ENCODE data around the gene FLYWCH1.
A peak's percentile ranks its signal among the peaks of the same experiment; 100 is the strongest.

FLYWCH1 gene

DNA sequence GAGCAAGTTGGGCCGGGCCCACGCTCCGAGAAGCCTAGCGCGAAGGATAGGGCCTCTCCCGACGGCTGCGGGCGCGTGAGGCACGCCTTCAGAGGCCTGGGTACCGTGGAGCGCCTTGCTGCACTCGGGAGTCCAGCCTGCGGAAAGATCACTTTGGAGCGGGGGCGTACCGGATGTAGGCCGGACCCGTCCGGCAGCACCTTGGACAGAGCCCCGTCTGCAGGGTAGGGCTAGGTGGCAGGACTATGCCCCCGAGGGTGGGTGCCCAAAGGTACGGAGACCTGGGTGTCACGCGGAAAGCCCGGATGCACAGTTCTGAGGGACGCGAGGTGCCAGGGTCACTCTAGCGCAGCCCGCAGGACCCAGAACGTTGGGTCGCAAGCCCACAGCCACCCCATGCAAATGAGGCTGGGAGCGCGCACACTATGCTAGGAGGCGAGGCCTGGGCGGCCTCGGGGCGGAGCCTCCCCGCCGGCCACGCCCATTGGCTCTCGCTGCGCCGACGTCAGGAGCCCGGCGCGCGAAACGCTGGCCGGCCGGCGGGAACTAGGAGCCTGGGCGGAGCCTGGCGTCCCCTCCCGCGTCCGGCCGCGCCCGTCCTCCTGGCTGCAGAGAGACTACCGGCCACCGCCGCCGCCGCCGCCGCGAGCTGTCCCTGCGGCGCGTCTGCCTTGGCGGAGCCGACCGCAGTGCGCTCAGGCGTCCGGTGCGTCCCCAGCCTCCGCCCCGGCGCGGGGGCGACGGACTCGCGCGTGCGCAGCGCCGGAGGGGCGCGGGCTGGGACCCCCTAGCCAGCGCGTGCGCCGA is 57.2 kb downstream of the FLYWCH1 start, which contains the start of gene PAQR4:
Gene PAQR4 (plus strand): TSS at position 611 of the 807 bp plus-strand sequence. CDS start 327 bp downstream, outside the sequence.
- DNase-seq (ENCODE audit: low read depth in 2 of 2), result peak; percentile 58 to 76

DNA sequence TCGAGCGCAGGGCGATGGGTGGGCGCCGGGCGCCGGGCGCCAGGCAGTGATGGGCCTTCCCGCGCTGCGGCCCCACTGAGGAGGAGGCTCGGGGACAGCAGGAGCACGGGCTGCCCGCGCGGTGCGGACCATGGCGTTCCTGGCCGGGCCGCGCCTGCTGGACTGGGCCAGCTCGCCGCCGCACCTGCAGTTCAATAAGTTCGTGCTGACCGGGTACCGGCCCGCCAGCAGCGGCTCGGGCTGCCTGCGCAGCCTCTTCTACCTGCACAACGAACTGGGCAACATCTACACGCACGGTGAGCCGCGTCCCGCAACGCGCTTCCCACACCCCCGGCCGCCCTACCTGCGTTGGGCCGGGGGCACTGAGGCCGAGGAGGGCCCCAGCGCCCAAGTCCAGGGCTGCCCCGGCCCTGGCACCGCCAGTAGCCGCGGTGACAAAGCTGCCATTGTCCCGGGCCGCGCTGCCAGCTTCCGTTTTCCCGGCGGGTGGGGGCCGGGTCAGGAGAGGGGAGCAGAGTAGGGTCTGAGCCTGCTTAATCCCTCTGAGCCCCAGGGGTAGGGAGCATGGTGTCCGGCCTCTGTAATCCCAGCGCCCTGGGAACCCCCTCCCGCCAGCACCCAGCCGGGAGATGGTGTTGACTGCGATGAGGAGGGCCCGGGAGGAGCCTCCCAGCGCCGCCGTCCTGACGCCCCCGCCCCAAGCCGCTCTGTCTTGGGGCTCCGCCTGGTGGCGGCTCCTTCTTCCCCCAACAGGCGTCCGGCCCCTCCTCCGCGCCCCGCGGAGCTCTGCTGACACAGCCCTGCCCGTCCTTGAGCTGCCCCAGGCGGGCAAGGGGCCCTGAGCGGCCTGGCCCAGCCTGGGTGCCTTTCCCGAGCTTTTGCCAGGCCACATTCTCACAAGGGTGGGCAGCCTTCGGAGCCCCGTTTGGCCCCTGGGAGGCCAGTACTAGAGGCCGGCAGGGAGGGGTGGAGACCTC is 58.1 kb downstream of the FLYWCH1 start:
- peak; percentile 55 to 65 for DNase-seq (ENCODE audit: low read depth in 2 of 2)

DNA sequence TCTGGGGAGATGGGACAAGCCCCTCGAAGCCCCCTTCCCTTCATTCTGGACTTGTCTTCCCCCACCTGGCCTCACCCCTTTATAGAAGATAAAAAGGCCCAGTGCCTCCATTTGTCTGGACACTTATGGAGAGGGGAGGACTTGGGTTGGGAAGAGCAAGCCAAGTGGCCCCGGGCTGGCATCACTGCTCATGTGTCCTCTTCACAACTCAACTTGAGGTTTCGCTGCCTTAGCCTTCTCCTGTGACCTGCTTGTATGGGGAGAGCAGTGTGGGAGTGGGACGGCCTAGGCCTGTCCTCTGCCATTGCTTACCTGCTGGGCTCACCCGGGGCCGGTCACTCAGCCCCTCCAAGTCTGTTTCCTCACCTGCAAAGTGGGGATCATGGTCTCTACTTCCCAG is 58.8 kb downstream of the FLYWCH1 start:
- DNase-seq (ENCODE audit: low read depth in 2 of 2), result no peak

DNA sequence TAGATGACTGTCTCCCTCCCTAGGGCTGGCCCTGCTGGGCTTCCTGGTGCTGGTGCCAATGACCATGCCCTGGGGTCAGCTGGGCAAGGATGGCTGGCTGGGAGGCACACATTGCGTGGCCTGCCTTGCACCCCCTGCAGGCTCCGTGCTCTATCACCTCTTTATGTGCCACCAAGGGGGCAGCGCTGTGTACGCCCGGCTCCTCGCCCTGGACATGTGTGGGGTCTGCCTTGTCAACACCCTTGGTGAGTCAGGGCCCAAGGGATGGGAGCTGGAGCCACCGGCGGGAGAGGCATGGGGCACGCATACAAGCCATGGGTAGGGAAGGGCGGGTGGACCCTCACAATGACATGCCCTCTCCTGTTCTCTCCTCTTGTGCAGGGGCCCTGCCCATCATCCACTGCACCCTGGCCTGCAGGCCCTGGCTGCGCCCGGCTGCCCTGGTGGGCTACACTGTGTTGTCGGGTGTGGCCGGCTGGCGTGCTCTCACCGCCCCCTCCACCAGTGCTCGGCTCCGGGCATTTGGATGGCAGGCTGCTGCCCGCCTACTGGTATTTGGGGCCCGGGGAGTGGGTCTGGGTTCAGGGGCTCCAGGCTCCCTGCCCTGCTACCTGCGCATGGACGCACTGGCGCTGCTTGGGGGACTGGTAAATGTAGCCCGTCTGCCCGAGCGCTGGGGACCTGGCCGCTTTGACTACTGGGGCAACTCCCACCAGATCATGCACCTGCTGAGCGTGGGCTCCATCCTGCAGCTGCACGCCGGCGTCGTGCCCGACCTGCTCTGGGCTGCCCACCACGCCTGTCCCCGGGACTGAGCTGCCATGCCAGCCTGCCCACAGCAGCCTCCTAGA is 59.6 kb downstream of the FLYWCH1 start:
- no peak for DNase-seq (ENCODE audit: low read depth in 2 of 2)

DNA sequence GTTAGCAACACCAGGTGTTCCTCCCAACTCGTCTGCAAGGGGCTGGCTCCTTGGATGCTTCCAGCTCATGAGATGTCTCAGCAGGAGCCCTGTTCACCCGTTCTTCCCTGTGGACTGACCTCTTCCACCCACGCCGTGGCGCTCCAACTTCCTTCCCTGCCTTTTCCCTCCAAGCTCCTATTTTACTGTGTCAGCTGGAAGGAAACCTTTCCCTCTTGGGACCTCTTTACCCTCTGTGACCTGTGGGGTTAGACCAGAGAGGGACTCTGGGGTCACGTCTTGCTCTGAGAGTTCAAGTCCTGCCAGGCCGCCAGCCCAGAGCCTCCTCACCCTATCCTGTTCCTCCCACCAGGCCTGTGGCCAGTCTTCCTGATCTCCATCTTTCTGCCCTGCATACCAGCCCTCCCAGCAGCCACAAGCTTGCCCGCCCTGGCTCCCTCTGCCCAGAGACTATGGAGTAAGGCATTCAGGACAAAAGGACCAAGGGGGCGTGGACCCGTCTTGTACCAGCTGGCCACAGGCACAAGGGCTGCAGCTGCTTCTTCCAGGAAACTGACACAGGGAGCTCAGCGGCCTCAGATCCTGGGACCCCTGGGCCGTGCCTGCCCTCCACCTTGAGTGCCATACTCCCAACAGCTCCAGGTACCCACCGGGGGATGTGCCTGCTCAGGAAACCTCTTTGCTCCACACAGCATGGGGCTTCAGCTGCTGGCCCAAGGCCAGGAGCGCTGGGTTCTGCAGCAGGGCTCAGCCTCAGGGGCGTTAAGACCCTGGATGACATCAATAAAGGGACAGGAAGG is 60.5 kb downstream of the FLYWCH1 start:
- no peak for DNase-seq (ENCODE audit: low read depth in 2 of 2)

DNA sequence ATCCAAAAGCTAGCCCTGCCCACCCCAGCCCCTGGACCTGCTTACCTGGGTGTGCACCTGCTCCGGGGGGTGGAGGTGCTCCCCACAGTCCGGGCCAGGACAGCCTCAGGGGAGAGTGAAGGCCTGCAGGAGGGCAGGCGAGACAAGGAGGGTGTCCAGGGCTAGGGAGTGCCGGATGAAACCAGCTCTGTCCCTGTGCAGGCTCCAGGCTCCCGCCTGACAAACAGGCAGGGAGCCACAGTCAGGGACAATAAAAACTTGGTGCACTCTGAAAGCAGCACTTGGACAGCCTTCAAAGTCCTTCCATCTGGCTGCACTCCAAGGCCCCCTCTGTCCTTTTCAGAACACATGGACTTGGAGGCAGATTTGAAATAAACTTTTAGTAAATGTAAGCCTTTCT is 61.4 kb downstream of the FLYWCH1 start:
- no peak for DNase-seq (ENCODE audit: low read depth in 2 of 2)

DNA sequence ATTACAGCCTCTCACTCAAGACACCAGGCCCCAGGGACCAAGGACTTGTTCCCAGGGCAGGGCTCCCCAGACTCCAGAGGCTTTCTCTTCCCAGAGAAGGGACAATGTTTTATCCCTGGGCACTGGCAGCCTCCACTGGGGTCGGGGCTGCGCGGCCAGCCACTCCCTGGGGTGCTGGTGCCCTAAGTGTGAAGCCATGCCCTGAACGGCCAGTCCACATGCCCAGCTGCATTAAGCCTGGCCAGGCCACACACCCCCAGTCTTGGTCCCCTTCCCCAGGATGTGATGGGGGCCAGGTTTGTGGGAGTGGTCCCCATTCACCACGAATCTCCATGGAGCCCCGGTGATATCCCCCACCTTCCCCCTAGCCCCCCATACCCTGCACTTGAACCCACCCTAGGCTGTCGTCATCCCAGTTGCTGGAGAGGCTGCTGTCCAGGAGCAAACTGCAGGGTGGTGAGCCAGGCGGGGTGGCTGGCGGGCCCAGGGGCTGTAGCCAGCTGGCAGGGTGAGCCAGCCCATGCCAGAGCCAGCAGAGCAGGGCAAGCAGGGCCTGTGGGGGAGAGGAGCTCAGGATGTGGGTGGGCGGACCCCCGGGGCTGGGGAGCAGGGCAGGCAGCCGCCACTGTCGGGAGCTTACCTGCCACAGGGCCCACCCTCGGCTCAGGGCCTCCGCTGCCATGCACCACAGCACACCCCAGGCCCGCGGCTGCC is 62.0 kb downstream of the FLYWCH1 start:
- DNase-seq (ENCODE audit: low read depth in 2 of 2), result no peak

DNA sequence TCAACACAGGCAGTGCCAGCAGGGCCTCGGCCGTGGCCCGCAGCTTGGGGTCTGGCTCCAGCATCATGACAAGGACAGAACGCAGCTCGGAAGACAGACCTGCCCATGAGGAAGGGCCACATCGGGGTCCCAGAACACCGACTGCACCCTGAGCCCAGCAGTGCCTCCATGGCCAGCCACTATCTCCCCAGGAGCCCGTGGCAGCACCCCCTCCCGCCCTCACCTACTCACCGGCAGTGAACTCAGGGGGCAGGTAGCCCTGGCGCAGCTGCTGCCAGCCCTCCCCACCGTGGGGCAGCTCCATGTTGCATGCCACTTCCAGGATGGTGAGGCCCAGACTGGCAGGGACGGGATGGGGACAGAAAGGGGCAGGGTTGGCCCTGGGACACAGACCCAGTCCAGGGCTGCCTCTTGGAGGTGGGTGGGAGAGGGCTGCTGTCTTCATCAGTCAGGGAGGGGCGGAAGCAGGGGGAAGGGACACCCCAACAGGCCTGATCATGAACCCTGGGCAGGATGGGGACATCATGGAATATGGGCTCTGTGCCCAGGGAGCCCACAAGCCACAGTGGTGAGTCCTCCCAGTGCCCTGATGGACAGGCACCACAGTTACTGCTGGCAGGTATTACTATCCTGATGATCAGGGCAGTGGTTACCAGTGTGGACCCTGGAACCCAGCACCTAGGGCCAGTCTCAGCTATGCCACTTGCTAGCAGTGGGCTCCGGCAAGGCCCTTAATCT is 62.8 kb downstream of the FLYWCH1 start:
- DNase-seq (ENCODE audit: low read depth in 2 of 2), result no peak

DNA sequence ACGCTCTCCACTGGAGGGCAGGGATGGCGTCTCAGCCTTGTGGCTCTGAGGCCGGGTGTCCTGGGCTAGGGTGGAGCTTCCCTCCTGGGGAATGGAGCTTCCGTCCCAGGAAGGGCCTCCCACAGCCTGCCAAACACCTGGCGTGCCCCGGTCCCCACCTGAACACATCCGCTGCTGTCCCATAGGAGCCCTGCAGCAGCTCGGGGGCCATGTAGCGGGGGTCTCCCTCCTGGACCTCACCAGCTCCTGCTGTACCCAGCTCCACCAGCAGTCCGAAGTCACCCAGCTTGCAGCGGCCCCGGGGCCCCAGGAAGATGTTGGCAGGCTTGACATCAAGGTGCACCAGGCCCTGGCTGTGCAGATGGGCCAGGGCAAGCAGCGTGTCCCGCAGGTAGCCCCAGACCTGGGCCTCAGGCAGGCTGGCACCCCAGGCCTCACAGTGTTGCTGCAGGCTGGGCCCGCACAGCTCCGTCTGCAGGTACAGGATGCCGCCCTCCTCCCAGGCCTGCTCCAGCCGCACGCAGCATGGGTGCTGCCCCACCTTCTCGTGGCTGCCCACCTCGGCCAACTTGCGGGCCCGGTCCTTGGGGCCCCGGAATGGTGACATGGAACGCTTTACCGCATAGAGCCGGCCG is 63.5 kb downstream of the FLYWCH1 start:
- no peak for DNase-seq (ENCODE audit: low read depth in 2 of 2)

DNA sequence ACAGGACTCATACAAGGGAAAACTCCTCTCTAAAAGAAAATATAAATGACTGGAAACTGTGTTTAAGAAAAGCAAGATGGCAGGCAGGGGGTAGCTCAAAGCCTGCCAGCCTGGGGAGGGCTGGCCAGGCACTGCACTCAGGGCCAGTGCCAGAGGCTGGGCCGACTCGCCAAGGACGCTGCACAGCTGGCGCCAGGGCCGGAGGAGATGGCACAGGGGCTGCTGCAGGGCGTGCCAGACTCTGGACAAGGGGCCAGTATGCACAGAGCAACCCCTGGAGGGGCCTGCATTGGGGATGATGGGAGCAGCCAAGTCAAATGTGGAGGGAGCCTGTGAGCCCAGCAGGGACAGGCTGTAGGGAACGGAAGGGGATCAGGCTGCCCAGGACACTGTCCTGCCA is 64.5 kb downstream of the FLYWCH1 start:
- no peak for DNase-seq (ENCODE audit: low read depth in 2 of 2)

DNA sequence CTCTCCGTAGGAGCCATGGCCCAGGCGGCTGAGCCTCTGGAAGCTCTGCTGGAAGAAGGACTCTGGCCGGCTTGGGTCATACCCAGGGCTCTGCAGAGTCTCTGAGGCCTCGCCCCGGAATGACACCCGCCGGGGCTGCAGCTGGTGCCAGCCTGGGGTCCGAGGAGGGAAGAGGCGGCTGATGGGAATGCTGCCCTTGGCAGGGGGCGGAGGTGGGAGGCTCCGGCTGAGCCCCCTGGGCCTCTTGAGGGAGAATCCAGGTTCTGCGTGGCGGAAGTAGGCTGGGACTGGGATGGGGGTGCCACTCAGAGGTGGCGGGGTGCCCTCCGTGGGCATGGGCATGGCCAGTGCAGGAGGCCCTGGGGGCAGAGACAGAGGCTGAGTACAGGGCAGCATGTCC is 64.9 kb downstream of the FLYWCH1 start:
- DNase-seq (ENCODE audit: low read depth in 2 of 2), result no peak

DNA sequence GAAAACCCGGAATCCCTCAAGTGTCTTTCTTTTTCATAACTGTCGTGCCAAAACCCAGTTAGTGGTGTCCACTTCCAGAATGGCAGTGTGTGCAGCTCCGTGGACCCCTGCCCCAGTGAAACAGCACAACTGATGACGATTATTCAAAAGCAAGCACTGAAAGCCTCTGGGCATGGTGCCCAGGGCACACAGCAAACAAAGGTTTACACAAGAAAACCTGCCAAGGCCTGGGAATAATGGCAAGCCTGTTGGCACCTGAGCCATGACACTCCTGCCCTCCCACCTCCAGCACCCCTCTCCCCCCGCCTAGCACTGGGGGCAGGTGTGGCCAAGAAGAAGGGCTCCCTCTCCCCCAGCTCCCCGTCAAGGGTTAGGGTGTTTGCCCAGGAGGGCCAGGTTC is 65.7 kb downstream of the FLYWCH1 start:
- no peak for DNase-seq (ENCODE audit: low read depth in 2 of 2)

DNA sequence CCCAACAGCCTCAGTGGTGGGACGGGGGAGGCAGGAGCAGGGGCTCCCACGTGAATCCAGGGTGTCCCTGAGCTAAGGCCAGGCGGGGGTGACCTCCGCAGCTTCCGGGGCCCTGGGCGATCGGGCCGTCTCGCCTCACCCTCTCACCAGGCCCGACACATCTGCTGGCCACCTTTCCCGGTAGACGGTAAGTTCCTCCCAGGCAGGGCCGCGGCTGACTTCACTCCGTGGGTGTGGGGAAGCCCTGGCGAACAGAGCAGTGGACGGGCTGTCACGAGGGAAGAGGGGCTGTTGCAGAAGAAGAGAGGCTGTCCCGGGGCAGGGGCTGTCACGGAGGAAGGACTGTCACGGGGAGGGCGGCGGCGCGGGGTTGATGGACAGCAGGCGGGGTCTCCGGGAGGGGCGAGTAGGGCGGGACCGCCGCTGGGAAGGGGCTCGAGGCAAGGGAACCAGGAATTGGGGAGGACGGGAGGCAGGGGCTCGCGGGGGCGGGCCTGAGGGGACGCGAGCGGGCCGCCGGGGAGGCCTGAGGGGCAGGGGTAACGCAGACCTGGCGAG is 68.0 kb downstream of the FLYWCH1 start:
- no peak for DNase-seq (ENCODE audit: low read depth in 2 of 2)

DNA sequence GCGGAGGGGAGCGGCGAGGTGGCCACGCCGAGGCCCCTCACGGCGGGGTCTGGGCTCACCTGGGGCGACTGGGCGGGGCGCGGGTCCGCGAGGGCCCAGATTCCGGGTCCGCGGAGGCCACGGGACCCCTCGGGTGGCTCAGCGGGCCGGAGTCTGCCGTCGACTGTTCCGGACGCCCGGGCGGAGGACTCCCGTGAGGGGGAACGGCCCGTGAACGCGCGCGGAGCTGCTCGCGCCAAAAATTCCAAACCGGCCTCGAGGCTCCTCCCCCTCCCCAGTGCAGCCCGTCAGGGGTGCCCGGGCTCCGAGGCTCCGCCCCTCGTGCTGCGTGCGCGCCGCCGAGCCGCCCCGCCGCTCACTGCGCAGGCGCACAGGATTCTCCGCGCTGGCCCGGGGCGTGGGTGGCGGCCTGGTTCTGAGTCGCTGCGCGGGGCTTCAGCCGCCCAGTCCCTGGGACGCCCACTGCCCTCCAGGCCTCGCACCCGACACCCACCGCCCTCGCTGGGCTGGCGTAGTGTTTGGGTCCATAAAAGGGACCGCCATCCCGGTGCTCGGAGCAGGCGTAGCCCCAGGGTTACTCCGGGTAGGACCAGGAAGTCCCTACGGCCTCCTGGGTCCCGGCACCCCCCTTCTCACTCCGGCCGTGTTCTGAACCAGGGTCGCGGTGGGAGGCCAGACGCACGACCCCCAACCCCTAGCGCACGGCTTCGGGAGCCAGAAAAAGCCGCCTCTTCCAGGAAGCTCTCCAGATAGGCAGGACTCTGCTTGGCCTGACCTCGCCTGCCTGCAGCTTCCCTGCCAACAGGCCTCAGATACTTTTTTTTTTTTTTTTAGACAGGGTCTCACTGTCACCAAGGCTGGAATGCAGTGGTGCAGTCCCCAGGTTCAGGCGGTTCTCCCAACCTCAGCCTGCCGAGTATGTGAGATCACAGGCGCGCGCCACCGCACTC is 68.8 kb downstream of the FLYWCH1 start, which contains the start of gene PKMYT1:
Gene PKMYT1 (minus strand): TSS at position 220 of the 950 bp plus-strand sequence. CDS start 789 bp downstream, outside the sequence.
- DNase-seq (ENCODE audit: low read depth in 2 of 2), result peak; percentile 95 to 97

DNA sequence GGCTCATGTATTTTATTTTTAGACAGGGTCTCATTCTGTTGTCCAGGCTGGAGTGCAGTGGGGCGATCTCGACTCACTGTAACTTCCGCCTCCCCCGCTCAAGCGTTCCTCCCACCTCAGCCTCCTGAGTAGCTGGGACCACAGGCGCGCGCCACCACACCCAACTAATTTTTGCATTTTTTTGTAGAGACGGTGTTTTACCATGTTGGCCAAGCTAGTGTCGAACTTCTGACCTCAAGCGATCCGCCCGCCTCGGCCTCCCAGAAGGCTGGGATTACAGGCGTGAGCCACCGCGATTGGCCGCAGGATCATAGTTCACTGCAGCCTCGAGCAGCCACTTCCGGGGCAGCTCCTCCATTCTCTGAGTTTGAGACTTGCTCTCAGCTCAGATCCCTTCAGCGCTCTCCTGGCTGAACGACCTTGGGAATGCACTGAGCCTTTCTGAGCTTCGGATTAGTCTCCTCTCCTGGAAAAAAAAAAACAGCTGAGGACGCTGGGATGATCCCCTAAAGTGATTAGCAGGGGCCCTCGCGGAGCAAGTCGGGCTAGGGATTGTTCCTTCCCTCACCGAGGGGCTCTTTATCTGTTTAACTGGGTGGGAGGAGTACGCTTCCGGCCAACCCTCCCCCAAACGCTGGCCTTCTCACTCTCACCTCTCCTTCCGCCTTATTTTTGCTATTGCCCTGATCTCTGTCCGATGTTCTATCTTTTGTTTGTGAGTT is 69.6 kb downstream of the FLYWCH1 start:
- no peak for DNase-seq (ENCODE audit: low read depth in 2 of 2)

DNA sequence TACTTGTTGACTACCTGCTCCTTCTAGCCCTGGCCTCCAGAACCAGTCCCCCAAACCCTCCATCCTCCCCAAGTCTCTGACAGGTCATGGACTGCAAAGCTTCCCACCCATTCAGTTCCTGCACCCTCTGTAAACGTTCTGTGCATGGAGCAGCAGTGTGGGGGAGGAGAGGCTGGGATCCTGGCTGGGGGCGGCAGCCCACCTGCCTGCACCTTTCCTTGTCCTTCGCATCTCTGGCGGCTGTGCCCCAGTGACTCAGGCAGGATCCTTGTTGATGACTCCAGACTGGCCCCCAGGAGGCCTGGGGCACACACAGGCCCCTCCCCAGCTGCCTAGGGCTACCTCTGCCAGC is 70.1 kb downstream of the FLYWCH1 start:
- no peak for DNase-seq (ENCODE audit: low read depth in 2 of 2)

DNA sequence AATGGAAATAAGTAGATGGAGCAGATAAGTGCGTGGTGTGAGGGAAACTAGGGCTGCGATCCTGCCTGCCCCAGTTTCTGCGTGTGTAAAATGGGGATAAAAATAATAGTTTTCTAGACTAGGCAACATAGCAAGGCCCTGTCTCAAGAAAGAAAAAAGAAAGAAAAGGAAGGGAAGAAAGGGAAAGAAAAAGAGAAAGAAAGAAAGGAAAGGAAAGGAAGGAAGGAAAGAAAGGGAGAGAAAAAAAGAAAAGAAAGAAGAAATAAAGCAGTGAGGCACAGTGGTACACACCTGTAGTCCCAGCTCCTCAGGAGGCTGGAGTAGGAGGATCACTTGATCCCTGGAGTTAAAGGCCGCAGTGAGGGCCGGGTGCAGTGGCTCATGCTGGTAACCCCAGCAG is 70.7 kb downstream of the FLYWCH1 start:
- DNase-seq (ENCODE audit: low read depth in 2 of 2), result no peak

Data from stimulated activated CD4-positive, alpha-beta T cell treated with anti-CD3 and anti-CD28 coated beads, Interleukin-1b, Interleukin-23, amount 100 ng/mL, for 4 hours (primary cell).